Myometrial cell (primary cell): Measurements from ENCODE around the gene ELOVL5. TPM values are rescaled to one million over a fixed set of nuclear protein-coding genes. Genes with fewer than 3 reads are reported as not detected.

Source experiments
- total RNA-seq: library from RNA; depleted of rRNA; stranded (reverse); fragments of >200 nt; gene quantifications from 2 replicates; pipeline ENCODE4 v1.2.3, GENCODE V29; 2015

The ELOVL5 gene, protein sequence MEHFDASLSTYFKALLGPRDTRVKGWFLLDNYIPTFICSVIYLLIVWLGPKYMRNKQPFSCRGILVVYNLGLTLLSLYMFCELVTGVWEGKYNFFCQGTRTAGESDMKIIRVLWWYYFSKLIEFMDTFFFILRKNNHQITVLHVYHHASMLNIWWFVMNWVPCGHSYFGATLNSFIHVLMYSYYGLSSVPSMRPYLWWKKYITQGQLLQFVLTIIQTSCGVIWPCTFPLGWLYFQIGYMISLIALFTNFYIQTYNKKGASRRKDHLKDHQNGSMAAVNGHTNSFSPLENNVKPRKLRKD
- total RNA-seq, result 131 and 141 TPM in 2 replicates

DNA sequence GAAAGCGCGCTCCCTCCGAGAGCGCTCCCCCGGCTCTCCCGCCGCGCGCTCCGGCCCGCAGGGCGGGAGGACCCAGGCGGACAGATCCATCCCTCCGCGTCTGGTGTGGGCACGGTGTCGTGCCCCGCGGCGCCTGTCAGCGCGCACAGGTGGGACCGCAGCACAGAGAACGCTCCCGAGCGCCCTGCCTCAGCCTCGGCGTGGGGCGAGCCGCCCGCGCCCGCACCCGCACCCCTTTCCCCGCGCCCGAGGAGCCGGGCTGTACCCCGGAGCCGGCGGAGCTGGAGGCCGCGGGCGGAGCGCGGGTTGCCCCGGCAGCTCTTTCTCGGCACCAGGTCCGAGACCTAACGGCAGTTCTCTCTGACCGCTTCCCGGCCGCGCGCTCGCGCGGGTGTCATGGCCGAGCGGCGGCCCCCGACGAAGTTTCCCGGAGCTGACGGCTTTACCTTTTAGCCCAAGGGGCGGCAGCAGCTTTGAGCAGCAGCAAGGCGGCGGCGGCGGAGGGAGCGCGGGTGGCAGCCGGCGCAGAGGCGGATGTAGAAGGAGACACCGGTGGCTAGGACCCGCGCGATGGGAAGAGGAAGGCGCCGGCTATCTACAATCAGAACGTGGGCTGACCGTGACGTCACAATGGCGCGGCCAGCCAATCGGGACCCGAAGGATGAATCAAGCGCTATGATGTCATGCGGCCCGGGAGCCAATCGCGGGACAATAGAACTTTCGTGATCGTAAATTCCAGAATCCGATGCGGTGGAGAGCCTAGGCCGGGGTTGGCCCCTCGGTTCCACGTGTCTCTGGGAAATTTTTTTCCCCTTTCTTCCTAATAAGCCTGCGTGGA lies at the start of gene ELOVL5:
ELOVL5 (minus strand) TSS at position 580 of the 838 bp plus-strand sequence. CDS start 53,251 bp downstream, outside the sequence.

Other genes starting within 250 kb of the ELOVL5 start
- gene GCM1, start 200.1 kb downstream of the ELOVL5 start, total RNA-seq, result not detected in 2 replicates
- 42.9 and 47.9 TPM in 2 replicates for gene GCLC, start 196.2 kb upstream of the ELOVL5 start, total RNA-seq